HG03378 (cell line): ENCODE results near the gene PACS2.

Source experiments
- ATAC-seq: cut with Tn5 transposase; IDR thresholded peaks from one replicate; pipeline ENCODE4 v1.9.1; 2021; ENCODE audit warnings: mild to moderate bottlenecking, moderate library complexity; ENCODE audit not compliant: unreplicated experiment

The PACS2 gene

GRCh38 chr14:105398044-105398725, 83.6 kb downstream of the PACS2 start, which contains the start of gene TEX22:
Gene TEX22, plus strand, starts transcription at chr14:105398538. Its CDS starts 803 bp downstream, at chr14:105399341.
- ATAC-seq, result peak; percentile 45

- ATAC-seq, result no peak
These were observed 84.3 kb downstream of the PACS2 start for GRCh38 chr14:105398726-105399465.

GRCh38 chr14:105399466-105399775, 84.9 kb downstream of the PACS2 start:
- ATAC-seq, result no peak

- no peak for ATAC-seq
These were observed 85.5 kb downstream of the PACS2 start for GRCh38 chr14:105400016-105400415.

GRCh38 chr14:105401699-105402098, 87.2 kb downstream of the PACS2 start:
- ATAC-seq, result no peak

- ATAC-seq, result no peak
These were observed 94.0 kb downstream of the PACS2 start for GRCh38 chr14:105408592-105408991.

GRCh38 chr14:105409364-105409763, 94.8 kb downstream of the PACS2 start:
- ATAC-seq, result no peak

GRCh38 chr14:105410642-105411016, 96.1 kb downstream of the PACS2 start:
- ATAC-seq, result no peak

GRCh38 chr14:105411017-105411941, 96.7 kb downstream of the PACS2 start:
- ATAC-seq, result no peak

GRCh38 chr14:105411985-105412770, 97.6 kb downstream of the PACS2 start:
- no peak for ATAC-seq

GRCh38 chr14:105412771-105413543, 98.4 kb downstream of the PACS2 start:
- ATAC-seq, result no peak

- no peak for ATAC-seq
These were observed 99.0 kb downstream of the PACS2 start for GRCh38 chr14:105413544-105413886.

GRCh38 chr14:105414456-105415371, 100.2 kb downstream of the PACS2 start:
- no peak for ATAC-seq

GRCh38 chr14:105415481-105416428, 101.2 kb downstream of the PACS2 start:
- ATAC-seq, result no peak

GRCh38 chr14:105416671-105417070, 102.1 kb downstream of the PACS2 start:
- ATAC-seq, result no peak

GRCh38 chr14:105417690-105418121, 103.2 kb downstream of the PACS2 start:
- no peak for ATAC-seq

- no peak for ATAC-seq
These were observed 104.0 kb downstream of the PACS2 start for GRCh38 chr14:105418269-105419194.
